IMR-90 (cell line): ENCODE data around the gene EID1. TPM values are rescaled to one million over a fixed set of nuclear protein-coding genes. Genes with fewer than 3 reads are reported as not detected.

Experiments
- ATAC-seq: fragments of 200-7000 bp; cut with Tn5 transposase; 2 replicates; pipeline ENCODE4 v1.9.1; 2020; ENCODE audit warnings: low read depth, mild to moderate bottlenecking, moderate library complexity
- BruUV-seq: library from RNA; stranded (reverse); fragments of 400-500 nt; replicated peaks from 2 replicates; lab custom pipeline; 2021; lab: Mats Ljungman, UMichigan
- CTCF ChIA-PET: fragments of 300-600 bp; formaldehyde crosslinking; extraction: SDS; loops from one replicate; lab custom pipeline; 2021; ENCODE audit warnings: antibody characterized with exemption; lab: Yijun Ruan, JAX
- POLR2A ChIA-PET: fragments of 300-600 bp; sonication (Branson Sonifier 250); formaldehyde crosslinking; loops from one replicate; lab custom pipeline; 2022; ENCODE audit warnings: antibody characterized with exemption; ENCODE audit not compliant: unreplicated experiment; lab: Charles Lee
- DNase-seq: peaks from one replicate; pipeline ENCODE4 v3.0.0; 2013
- H2AFZ ChIP-seq: replicated peaks from 2 replicates; pipeline ENCODE3; 2013; ENCODE audit warnings: low read length, mild to moderate bottlenecking; ENCODE audit not compliant: poor library complexity
- H2AK5ac ChIP-seq: 2 replicates; pipeline ENCODE4 v1.6.1; 2013; ENCODE audit warnings: low read depth, low read length, inconsistent platforms
- H2AK9ac ChIP-seq: replicated peaks from 2 replicates; pipeline ENCODE3; 2013; ENCODE audit warnings: mild to moderate bottlenecking, low read depth, low read length, moderate library complexity; ENCODE audit not compliant: poor library complexity
- H2BK120ac ChIP-seq: 2 replicates; pipeline ENCODE4 v1.6.1; 2013; ENCODE audit warnings: low read depth, low read length, inconsistent platforms
- H2BK15ac ChIP-seq: 3 replicates; pipeline ENCODE4 v1.6.1; 2013; ENCODE audit warnings: low read depth, low read length, inconsistent platforms
- H2BK20ac ChIP-seq: 2 replicates; pipeline ENCODE4 v1.6.1; 2013; ENCODE audit warnings: low read depth, mild to moderate bottlenecking, inconsistent platforms, low read length, moderate library complexity
- H2BK5ac ChIP-seq: 2 replicates; pipeline ENCODE4 v1.6.1; 2013; ENCODE audit warnings: mild to moderate bottlenecking, low read depth, low read length, inconsistent platforms; ENCODE audit not compliant: poor library complexity, severe bottlenecking
- H3K14ac ChIP-seq: replicated peaks from 2 replicates; pipeline ENCODE4 v1.6.1; 2013; ENCODE audit warnings: low read depth, low read length, inconsistent platforms
- H3K18ac ChIP-seq: 2 replicates; pipeline ENCODE4 v1.6.1; 2013; ENCODE audit warnings: low read depth, low read length, control low read depth
- H3K23ac ChIP-seq: 2 replicates; pipeline ENCODE4 v1.6.1; 2013; ENCODE audit warnings: low read depth, low read length, inconsistent platforms
- H3K27ac ChIP-seq: 2 replicates; pipeline ENCODE4 v1.5.1; 2013; ENCODE audit warnings: mild to moderate bottlenecking, control low read depth, low read length; ENCODE audit not compliant: insufficient read depth
- H3K27me3 ChIP-seq: 2 replicates; pipeline ENCODE4 v1.6.1; 2013; ENCODE audit warnings: low read length; ENCODE audit not compliant: control insufficient read depth, insufficient read depth
- H3K36me3 ChIP-seq: 2 replicates; pipeline ENCODE4 v1.6.1; 2013; ENCODE audit warnings: low read length, mixed read lengths; ENCODE audit not compliant: control insufficient read depth, insufficient read depth
- H3K4ac ChIP-seq: 2 replicates; pipeline ENCODE4 v1.6.1; 2013; ENCODE audit warnings: low read depth, low read length, inconsistent platforms
- H3K4me1 ChIP-seq: 2 replicates; pipeline ENCODE4 v1.6.1; 2013; ENCODE audit warnings: low read length, mixed read lengths; ENCODE audit not compliant: control insufficient read depth, insufficient read depth
- H3K4me2 ChIP-seq: 2 replicates; pipeline ENCODE4 v1.6.1; 2013; ENCODE audit warnings: low read depth, mild to moderate bottlenecking, control low read depth, low read length, moderate library complexity
- H3K4me3 ChIP-seq: 2 replicates; pipeline ENCODE4 v1.5.1; 2013; ENCODE audit warnings: low read depth, mild to moderate bottlenecking, control low read depth, low read length, moderate library complexity; ENCODE audit not compliant: insufficient read depth
- H3K56ac ChIP-seq: 2 replicates; pipeline ENCODE4 v1.6.1; 2013; ENCODE audit warnings: low read length, inconsistent platforms; ENCODE audit not compliant: insufficient read depth; ENCODE audit errors: extremely low read depth
- H3K79me1 ChIP-seq, 2 experiments: 2 replicates each; pipeline ENCODE4 v1.6.1; 2013; ENCODE audit warnings: low read length in 2 of 2, inconsistent platforms in 1 of 2, low read depth in 1 of 2
- H3K9ac ChIP-seq: 2 replicates; pipeline ENCODE4 v1.6.1; 2013; ENCODE audit warnings: low read depth, low read length, control low read depth
- H3K9me1 ChIP-seq: 2 replicates; pipeline ENCODE4 v1.6.1; 2013; ENCODE audit warnings: low read length, inconsistent platforms; ENCODE audit not compliant: insufficient read depth
- H3K9me3 ChIP-seq: 2 replicates; pipeline ENCODE4 v1.6.1; 2013; ENCODE audit warnings: low read length; ENCODE audit not compliant: control insufficient read depth, insufficient read depth
- H4K20me1 ChIP-seq: 2 replicates; pipeline ENCODE4 v1.6.1; 2013; ENCODE audit warnings: low read length, inconsistent platforms; ENCODE audit not compliant: insufficient read depth
- H4K5ac ChIP-seq: 2 replicates; pipeline ENCODE4 v1.6.1; 2013; ENCODE audit warnings: mild to moderate bottlenecking, low read depth, low read length, control low read depth
- H4K8ac ChIP-seq, 2 experiments: 2 replicates each; pipeline ENCODE4 v1.6.1; 2013; ENCODE audit warnings: low read depth in 2 of 2, low read length in 2 of 2, control low read depth in 1 of 2, inconsistent platforms in 1 of 2
- H4K91ac ChIP-seq: 2 replicates; pipeline ENCODE4 v1.6.1; 2013; ENCODE audit warnings: low read depth, low read length, inconsistent platforms; ENCODE audit not compliant: insufficient read depth
- CHD1 ChIP-seq: IDR thresholded peaks from 2 replicates; pipeline ENCODE4 v1.6.1; 2012; ENCODE audit warnings: low read depth, low read length, improper control_type of control experiment
- FOS ChIP-seq: fragments of 150-350 bp; IDR thresholded peaks from 2 replicates; pipeline ENCODE4 v1.6.1; 2016; ENCODE audit warnings: low read depth, low read length
- MAFK ChIP-seq: IDR thresholded peaks from 2 replicates; pipeline ENCODE4 v1.6.1; 2012; ENCODE audit warnings: low read depth, low read length, improper control_type of control experiment
- MXI1 ChIP-seq: IDR thresholded peaks from 2 replicates; pipeline ENCODE4 v1.6.1; 2012; ENCODE audit warnings: low read depth, mild to moderate bottlenecking, low read length, moderate library complexity, borderline replicate concordance
- NFE2L2 ChIP-seq: fragments of 150-350 bp; IDR thresholded peaks from 2 replicates; pipeline ENCODE4 v1.6.1; 2016; ENCODE audit warnings: low read depth, mild to moderate bottlenecking, low read length
- POLR2A ChIP-seq: IDR thresholded peaks from 2 replicates; pipeline ENCODE4 v1.6.1; 2012; ENCODE audit warnings: mild to moderate bottlenecking, low read depth, low read length
- RFX5 ChIP-seq: IDR thresholded peaks from 2 replicates; pipeline ENCODE4 v1.8.0; 2012; ENCODE audit warnings: low read depth, mild to moderate bottlenecking, low read length, moderate library complexity
- WGBS, 2 experiments: methylation state at CpG; one replicate each; pipeline versions ENCODE4 v1.1.5 to v1.1.7; 2013; ENCODE audit warnings: missing lambda C conversion rate in 2 of 2; ENCODE audit not compliant: insufficient read length in 1 of 2; ENCODE audit errors: extremely low coverage in 2 of 2; 5-methylcytosine and 5-hydroxymethylcytosine counted together
- dilution Hi-C: fragments of 300-500 bp; cut with HindIII; formaldehyde crosslinking; loops from one replicate; pipeline ENCODE4 v1.14.3; 2018; ENCODE audit warnings: low sequenced_read_pairs; ENCODE audit not compliant: unreplicated experiment
- in situ Hi-C: fragments of 300-500 bp; cut with MboI; formaldehyde crosslinking; loops from 3 replicates; pipeline ENCODE4 v1.14.3; 2019; ENCODE audit warnings: low sequenced_read_pairs, inconsistent platforms, mixed read lengths
- intact Hi-C: fragments of 100-400 bp; cut with micrococcal nuclease; formaldehyde crosslinking; loops from 2 replicates; pipeline ENCODE4 v1.10.0; 2022
- polyA plus RNA-seq, 3 experiments: library from polyadenylated mRNA; depleted of rRNA; stranded (reverse); fragments of >200 nt; gene quantifications; 2 replicates each; pipeline ENCODE4 v1.2.3, GENCODE V29; 2012; ENCODE audit warnings: low replicate concordance in 1 of 3
- total RNA-seq: library from RNA; depleted of rRNA; stranded (reverse); fragments of >200 nt; gene quantifications from 2 replicates; pipeline ENCODE4 v1.2.3, GENCODE V29; 2012

EID1 gene
- total and polyA plus RNA-seq, 2 of the 4 experiments (the other 2 are of a cell fraction), result 147 to 162 TPM

- H3K4me3 ChIP-seq, result no peak overlapping the region
- peak overlapping the region; percentile 38; the same call in 1 of the 2 replicates for H2BK120ac ChIP-seq
- ChIA-PET POLR2A (no interaction called here), CTCF (interaction anchor here (0.7 to 4.7 kb wide), 3 partner anchors 10 to 106 kb away, joined by 3 to 36 read pairs (median 4); partner anchors contain the start of gene SHC4)
- TF ChIP-seq MAFK (no peak), NFE2L2 (no peak), MXI1 (no peak), POLR2A (no peak), RFX5 (no peak), CHD1 (no peak), FOS (no peak)
- H2AK9ac ChIP-seq, result no peak overlapping the region
- H3K27ac ChIP-seq, result no peak overlapping the region; the same call in 1 of the 2 replicates
- H3K23ac ChIP-seq, result 0 out of 2 replicates have a peak overlapping the region, but pooled peaks have one; percentile 22
- ATAC-seq, result no peak
- in situ Hi-C loops, result loop anchor here (25.0 kb wide), 1 partner anchor 553 kb away; the partner anchor contains the start of gene FGF7
- H3K4me1 ChIP-seq, result peaks cover 18% of the 10 kb centered on the region
- H3K4ac ChIP-seq, result peak overlapping the region; percentile 48; the same call in 1 of the 2 replicates
- intact Hi-C loops, result no loop called here
- no CpG with 5 or more reads among the region's 2 CpGs for WGBS, 2 experiments
- peak overlapping the region; percentile 24; the same call in 1 of the 3 replicates for H2BK15ac ChIP-seq
- H4K8ac ChIP-seq, result peak overlapping the region in 1 of 2 experiments; percentile 27; a peak in 1 of 4 replicates
- DNase-seq, result peak; percentile 32
- H3K56ac ChIP-seq, result no peak overlapping the region
- H3K9me1 ChIP-seq, result peaks cover 9% of the 10 kb centered on the region; the same call in 1 of the 2 replicates
- H3K4me2 ChIP-seq, result no peak overlapping the region
- peak overlapping the region; percentile 31; the same call in 1 of the 2 replicates for H3K14ac ChIP-seq
- H2BK5ac ChIP-seq, result peak overlapping the region; percentile 58
- no peak overlapping the region for H2AK5ac ChIP-seq
- H3K27me3 ChIP-seq, result no peaks in the 10 kb centered on the region
- BruUV-seq, result no TSS peak
- peak overlapping the region; percentile 68 for H2BK20ac ChIP-seq
- peak overlapping the region; percentile 56; the same call in 1 of the 2 replicates for H3K18ac ChIP-seq
- no peaks in the 10 kb centered on the region for H4K20me1 ChIP-seq
- no peak overlapping the region for H3K9ac ChIP-seq
- H3K36me3 ChIP-seq, result no peaks in the 10 kb centered on the region
- H3K79me1 ChIP-seq, result peaks cover 0 to 14% of the 10 kb centered on the region in 2 experiments; a peak in 2 of 4 replicates
- H4K91ac ChIP-seq, result no peak overlapping the region
- dilution Hi-C loops, result no loop called here
- H4K5ac ChIP-seq, result no peak overlapping the region
- H3K9me3 ChIP-seq, result no peaks in the 10 kb centered on the region
- no peak overlapping the region for H2AFZ ChIP-seq
Observed at GRCh38 chr15:48859426-48859825, 18.5 kb upstream of the EID1 start.
